Esophagus muscularis mucosa (tissue), 4 donors: ENCODE data around the gene SLC7A7.
"Not testable (repeated sequence)": the region's sequence is repeated elsewhere in the genome, so short reads cannot be mapped to it uniquely, and the experiment has no call there.

Experiments used
- CTCF ChIP-seq, 3 experiments: fragments of 200-600 bp in 2 of 3; fragments of 450-650 bp in 1 of 3; sonication (generic) in 2 of 3; IDR thresholded peaks; one replicate each; pipeline ENCODE4 v1.5.1; 2017 to 2019; ENCODE audit warnings: antibody characterized with exemption in 3 of 3, mild to moderate bottlenecking in 2 of 3, moderate library complexity in 1 of 3
- EP300 ChIP-seq: sonication (generic); formaldehyde crosslinking; IDR thresholded peaks from one replicate; pipeline ENCODE4 v1.6.1; 2017; ENCODE audit warnings: antibody characterized with exemption
- POLR2A ChIP-seq: fragments of 450-650 bp; IDR thresholded peaks from one replicate; pipeline ENCODE4 v1.6.1; 2017; ENCODE audit warnings: antibody characterized with exemption, moderate library complexity, mild to moderate bottlenecking, low read depth
- POLR2AphosphoS5 ChIP-seq, 2 donors: sonication (generic); formaldehyde crosslinking; IDR thresholded peaks; one replicate each; pipeline ENCODE4 v1.6.1; 2017; ENCODE audit warnings: antibody characterized with exemption in 2 of 2

DNA sequence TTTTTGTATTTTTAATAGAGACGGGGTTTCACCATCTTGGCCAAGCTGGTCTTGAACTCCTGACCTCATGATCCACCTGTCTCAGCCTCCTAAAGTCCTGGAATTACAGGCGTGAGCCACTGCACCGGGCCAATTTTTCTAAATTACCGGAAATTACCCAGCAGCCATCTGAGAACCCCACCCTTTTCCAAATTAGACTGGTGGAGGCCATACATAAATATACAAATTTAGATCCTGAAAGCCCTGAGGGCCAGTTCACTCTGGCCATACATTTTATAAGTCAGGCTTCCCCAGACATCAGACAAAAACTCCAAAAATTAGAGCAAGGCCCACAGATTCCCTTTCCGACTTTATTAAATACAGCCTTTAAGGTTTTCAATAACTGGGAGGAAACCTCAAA lies 83.2 kb downstream of the SLC7A7 start:
- not testable (repeated sequence) for TF ChIP-seq EP300; POLR2A; CTCF (IDR thresholded peaks at IDR 0.05); POLR2AphosphoS5 (IDR thresholded peaks at IDR 0.05)
